ENCODE results near the gene GBP4.

DNA sequence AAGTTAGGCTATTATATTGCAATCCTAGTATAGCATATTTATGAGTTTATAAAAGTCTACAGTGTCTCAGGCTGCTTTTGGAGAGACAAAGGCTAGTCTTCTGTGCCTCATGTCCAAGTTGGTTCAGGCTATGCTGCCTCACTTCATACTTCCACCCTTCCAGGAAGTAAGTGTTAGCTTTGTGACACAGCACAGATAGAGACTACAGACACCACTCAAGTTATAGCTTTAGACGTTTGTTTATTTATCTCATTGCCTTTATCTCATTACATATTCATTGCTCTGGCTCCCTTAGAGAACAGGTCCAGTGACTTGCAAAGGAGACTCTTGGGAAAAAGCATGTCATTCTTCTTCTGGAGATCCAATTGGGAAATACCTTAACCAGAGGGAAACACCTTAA lies 22.6 kb upstream of the GBP4 start:
- TF ChIP-seq POLR2A (IDR thresholded peaks at IDR 0.05) = no peak
- TF ChIP-seq, protein P1, sequence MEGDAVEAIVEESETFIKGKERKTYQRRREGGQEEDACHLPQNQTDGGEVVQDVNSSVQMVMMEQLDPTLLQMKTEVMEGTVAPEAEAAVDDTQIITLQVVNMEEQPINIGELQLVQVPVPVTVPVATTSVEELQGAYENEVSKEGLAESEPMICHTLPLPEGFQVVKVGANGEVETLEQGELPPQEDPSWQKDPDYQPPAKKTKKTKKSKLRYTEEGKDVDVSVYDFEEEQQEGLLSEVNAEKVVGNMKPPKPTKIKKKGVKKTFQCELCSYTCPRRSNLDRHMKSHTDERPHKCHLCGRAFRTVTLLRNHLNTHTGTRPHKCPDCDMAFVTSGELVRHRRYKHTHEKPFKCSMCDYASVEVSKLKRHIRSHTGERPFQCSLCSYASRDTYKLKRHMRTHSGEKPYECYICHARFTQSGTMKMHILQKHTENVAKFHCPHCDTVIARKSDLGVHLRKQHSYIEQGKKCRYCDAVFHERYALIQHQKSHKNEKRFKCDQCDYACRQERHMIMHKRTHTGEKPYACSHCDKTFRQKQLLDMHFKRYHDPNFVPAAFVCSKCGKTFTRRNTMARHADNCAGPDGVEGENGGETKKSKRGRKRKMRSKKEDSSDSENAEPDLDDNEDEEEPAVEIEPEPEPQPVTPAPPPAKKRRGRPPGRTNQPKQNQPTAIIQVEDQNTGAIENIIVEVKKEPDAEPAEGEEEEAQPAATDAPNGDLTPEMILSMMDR (IDR thresholded peaks at IDR 0.05) = no peak
